HepG2 (cell line): Measurements from ENCODE around the gene ARL3. TPM values are rescaled to one million over a fixed set of nuclear protein-coding genes. Genes with fewer than 3 reads are reported as not detected.

Experiments
- EED ChIP-seq: sonication (generic); formaldehyde crosslinking; IDR thresholded peaks from 2 replicates; pipeline ENCODE4 v1.5.0; 2020; ENCODE audit warnings: mild to moderate bottlenecking, missing genetic modification reagents
- ETV6 ChIP-seq: sonication (generic); formaldehyde crosslinking; conservative IDR thresholded peaks from 2 replicates; pipeline ENCODE4 v1.4.0; 2020; ENCODE audit warnings: missing genetic modification reagents
- FIP1L1 ChIP-seq: fragments of 200-400 bp; formaldehyde crosslinking; IDR thresholded peaks from 2 replicates; pipeline ENCODE4 v1.6.1; 2018; ENCODE audit warnings: low read depth, mild to moderate bottlenecking, low read length, moderate library complexity, borderline replicate concordance; ENCODE audit not compliant: insufficient read depth
- IKZF4 ChIP-seq: sonication (generic); formaldehyde crosslinking; IDR thresholded peaks from 2 replicates; pipeline ENCODE4 v1.5.1; 2020; ENCODE audit warnings: borderline replicate concordance, mild to moderate bottlenecking, low read depth, missing genetic modification reagents; ENCODE audit errors: not compliant biosample characterization
- MED1 ChIP-seq: sonication (generic); formaldehyde crosslinking; IDR thresholded peaks from 2 replicates; pipeline ENCODE4 v1.4.0; 2020; ENCODE audit warnings: missing genetic modification reagents
- SALL1 ChIP-seq: sonication (generic); formaldehyde crosslinking; IDR thresholded peaks from 2 replicates; pipeline ENCODE4 v1.8.0; 2022; ENCODE audit warnings: mild to moderate bottlenecking, missing genetic modification reagents
- SIN3B ChIP-seq: fragments of 150-350 bp; IDR thresholded peaks from 2 replicates; pipeline ENCODE4 v1.6.1; 2014; ENCODE audit warnings: low read length
- ZNF101 ChIP-seq: sonication (generic); formaldehyde crosslinking; IDR thresholded peaks from 2 replicates; pipeline ENCODE4 v1.4.0; 2020; ENCODE audit warnings: mild to moderate bottlenecking, low read depth, missing genetic modification reagents, borderline replicate concordance
- ZNF441 ChIP-seq: sonication (generic); formaldehyde crosslinking; IDR thresholded peaks from 2 replicates; pipeline ENCODE4 v1.7.0; 2021; ENCODE audit warnings: missing genetic modification reagents, borderline replicate concordance
- ZNF446 ChIP-seq: sonication (generic); formaldehyde crosslinking; IDR thresholded peaks from 2 replicates; pipeline ENCODE4 v1.5.0; 2020; ENCODE audit warnings: mild to moderate bottlenecking, missing genetic modification reagents
- ZNF570 ChIP-seq: sonication (generic); formaldehyde crosslinking; IDR thresholded peaks from 2 replicates; pipeline ENCODE4 v1.4.0; 2020; ENCODE audit warnings: mild to moderate bottlenecking, missing genetic modification reagents, borderline replicate concordance
- ZNF614 ChIP-seq: IDR thresholded peaks from 2 replicates; pipeline ENCODE4 v1.6.1; 2018; ENCODE audit warnings: missing biosample characterization, missing genetic modification reagents, inconsistent platforms, borderline replicate concordance
- ZNF788 ChIP-seq: sonication (generic); formaldehyde crosslinking; IDR thresholded peaks from 2 replicates; pipeline ENCODE4 v1.5.0; 2020; ENCODE audit warnings: mild to moderate bottlenecking, missing genetic modification reagents, borderline replicate concordance
- ZSCAN30 ChIP-seq: sonication (generic); formaldehyde crosslinking; IDR thresholded peaks from 2 replicates; pipeline ENCODE4 v1.5.0; 2020; ENCODE audit warnings: mild to moderate bottlenecking, missing genetic modification reagents
- polyA plus RNA-seq, 8 experiments: library from polyadenylated mRNA; depleted of rRNA in 3 of 8; stranded (reverse) in 7 of 8; unstranded in 1 of 8; fragments of >200 nt; fragmentation: Illumina TruSeq in 4 of 8; extraction: Trizol in 4 of 8; gene quantifications; 2 replicates each; pipeline versions ENCODE4 v1.2.1 to v1.2.3, GENCODE V29; 2011 to 2016; ENCODE audit warnings: low read depth in 4 of 8, missing spikeins in 1 of 8, mixed read lengths in 1 of 8; ENCODE audit not compliant: insufficient read depth in 1 of 8
- total RNA-seq, 5 experiments: library from RNA; depleted of rRNA; stranded (reverse); fragments of >200 nt; fragmentation: Illumina TruSeq; extraction: Trizol; gene quantifications; 2 replicates each; pipeline ENCODE4 v1.2.3, GENCODE V29; 2016; ENCODE audit warnings: low read depth in 1 of 5
- TF ChIP-seq, protein P1 (sequence below): sonication (generic); formaldehyde crosslinking; IDR thresholded peaks from 2 replicates; pipeline ENCODE4 v1.5.1; 2020; ENCODE audit warnings: mild to moderate bottlenecking, missing genetic modification reagents
- TF ChIP-seq, protein P2 (sequence below): sonication (generic); formaldehyde crosslinking; IDR thresholded peaks from 2 replicates; pipeline ENCODE4 v1.4.0; 2020; ENCODE audit warnings: missing genetic modification reagents
- TF ChIP-seq, protein P3 (sequence below): sonication (generic); formaldehyde crosslinking; IDR thresholded peaks from 2 replicates; pipeline ENCODE4 v1.8.0; 2022; ENCODE audit warnings: missing genetic modification reagents, mild to moderate bottlenecking, moderate library complexity, borderline replicate concordance
- TF ChIP-seq, protein P4 (sequence below): sonication (generic); formaldehyde crosslinking; IDR thresholded peaks from 2 replicates; pipeline ENCODE4 v1.4.0; 2020; ENCODE audit warnings: mild to moderate bottlenecking, missing genetic modification reagents
- TF ChIP-seq, protein P5 (sequence below): sonication (generic); formaldehyde crosslinking; IDR thresholded peaks from 2 replicates; pipeline ENCODE4 v1.5.0; 2020; ENCODE audit warnings: mild to moderate bottlenecking, missing genetic modification reagents

ARL3 gene
- total and polyA plus RNA-seq, 2 of the 13 experiments (the other 11 are each of a cell fraction or from before 2014, with no cell fraction given), result 5.2 to 6.6 TPM

DNA sequence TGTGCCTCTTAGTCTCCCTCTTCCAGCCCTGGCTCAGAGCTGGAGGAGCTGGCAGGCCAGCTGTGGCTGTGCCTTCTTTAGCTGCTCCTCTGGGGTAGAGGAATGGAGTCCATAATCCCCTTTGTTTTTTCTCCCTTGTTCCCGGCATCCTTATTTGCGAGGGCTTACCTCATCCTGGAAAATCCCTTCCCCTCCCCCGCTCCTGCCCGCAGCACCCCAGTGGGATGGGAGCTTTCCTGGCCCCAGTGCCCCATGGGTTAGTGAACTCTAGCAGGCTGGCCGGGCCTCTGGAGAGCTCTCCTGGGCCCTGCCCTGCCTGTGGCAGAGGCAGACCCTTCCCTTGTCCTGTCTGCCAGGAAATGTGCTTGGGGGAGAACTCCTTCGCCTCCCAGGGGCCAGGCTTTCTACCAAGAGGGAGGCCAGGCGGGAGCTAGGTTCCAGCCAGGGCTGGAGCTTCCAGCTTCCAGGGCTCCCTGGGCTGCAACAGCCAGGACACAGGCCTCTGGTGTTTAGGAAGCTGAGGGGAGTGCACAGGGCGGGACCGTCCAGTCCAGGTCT is 86.4 kb downstream of the ARL3 start (continued):
- TF ChIP-seq, protein P1, sequence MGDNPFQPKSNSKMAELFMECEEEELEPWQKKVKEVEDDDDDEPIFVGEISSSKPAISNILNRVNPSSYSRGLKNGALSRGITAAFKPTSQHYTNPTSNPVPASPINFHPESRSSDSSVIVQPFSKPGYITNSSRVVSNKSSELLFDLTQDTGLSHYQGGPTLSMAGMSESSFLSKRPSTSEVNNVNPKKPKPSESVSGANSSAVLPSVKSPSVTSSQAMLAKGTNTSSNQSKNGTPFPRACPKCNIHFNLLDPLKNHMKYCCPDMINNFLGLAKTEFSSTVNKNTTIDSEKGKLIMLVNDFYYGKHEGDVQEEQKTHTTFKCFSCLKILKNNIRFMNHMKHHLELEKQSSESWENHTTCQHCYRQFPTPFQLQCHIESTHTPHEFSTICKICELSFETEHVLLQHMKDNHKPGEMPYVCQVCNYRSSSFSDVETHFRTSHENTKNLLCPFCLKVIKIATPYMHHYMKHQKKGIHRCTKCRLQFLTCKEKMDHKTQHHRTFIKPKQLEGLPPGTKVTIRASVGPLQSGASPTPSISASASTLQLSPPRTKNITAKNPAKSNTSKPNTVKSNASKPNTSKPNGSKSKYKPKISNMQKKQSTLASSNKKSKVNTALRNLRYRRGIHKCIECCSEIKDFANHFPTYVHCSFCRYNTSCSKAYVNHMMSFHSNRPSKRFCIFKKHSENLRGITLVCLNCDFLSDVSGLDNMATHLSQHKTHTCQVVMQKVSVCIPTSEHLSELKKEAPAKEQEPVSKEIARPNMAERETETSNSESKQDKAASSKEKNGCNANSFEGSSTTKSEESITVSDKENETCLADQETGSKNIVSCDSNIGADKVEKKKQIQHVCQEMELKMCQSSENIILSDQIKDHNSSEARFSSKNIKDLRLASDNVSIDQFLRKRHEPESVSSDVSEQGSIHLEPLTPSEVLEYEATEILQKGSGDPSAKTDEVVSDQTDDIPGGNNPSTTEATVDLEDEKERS (CRISPR knock-in tag), result no peak
- TF ChIP-seq ZNF788 (CRISPR knock-in tag), result 0 out of 2 replicates have a peak, but pooled peaks have one; percentile 28
- no peak for TF ChIP-seq ZNF570
- no peak for TF ChIP-seq ZSCAN30 (CRISPR knock-in tag)
- TF ChIP-seq SALL1, result no peak
- no peak for TF ChIP-seq ZNF441 (CRISPR knock-in tag)
- TF ChIP-seq, protein P2, sequence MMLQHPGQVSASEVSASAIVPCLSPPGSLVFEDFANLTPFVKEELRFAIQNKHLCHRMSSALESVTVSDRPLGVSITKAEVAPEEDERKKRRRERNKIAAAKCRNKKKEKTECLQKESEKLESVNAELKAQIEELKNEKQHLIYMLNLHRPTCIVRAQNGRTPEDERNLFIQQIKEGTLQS (CRISPR knock-in tag), result peak; percentile 73
- no peak for TF ChIP-seq ETV6 (CRISPR knock-in tag)
- no peak for TF ChIP-seq SIN3B
- TF ChIP-seq IKZF4 (CRISPR knock-in tag), result no peak
- TF ChIP-seq ZNF446 (CRISPR knock-in tag), result no peak
- TF ChIP-seq, protein P3, sequence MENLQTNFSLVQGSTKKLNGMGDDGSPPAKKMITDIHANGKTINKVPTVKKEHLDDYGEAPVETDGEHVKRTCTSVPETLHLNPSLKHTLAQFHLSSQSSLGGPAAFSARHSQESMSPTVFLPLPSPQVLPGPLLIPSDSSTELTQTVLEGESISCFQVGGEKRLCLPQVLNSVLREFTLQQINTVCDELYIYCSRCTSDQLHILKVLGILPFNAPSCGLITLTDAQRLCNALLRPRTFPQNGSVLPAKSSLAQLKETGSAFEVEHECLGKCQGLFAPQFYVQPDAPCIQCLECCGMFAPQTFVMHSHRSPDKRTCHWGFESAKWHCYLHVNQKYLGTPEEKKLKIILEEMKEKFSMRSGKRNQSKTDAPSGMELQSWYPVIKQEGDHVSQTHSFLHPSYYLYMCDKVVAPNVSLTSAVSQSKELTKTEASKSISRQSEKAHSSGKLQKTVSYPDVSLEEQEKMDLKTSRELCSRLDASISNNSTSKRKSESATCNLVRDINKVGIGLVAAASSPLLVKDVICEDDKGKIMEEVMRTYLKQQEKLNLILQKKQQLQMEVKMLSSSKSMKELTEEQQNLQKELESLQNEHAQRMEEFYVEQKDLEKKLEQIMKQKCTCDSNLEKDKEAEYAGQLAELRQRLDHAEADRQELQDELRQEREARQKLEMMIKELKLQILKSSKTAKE, result no peak
- no peak for TF ChIP-seq ZNF614
- TF ChIP-seq, protein P4, sequence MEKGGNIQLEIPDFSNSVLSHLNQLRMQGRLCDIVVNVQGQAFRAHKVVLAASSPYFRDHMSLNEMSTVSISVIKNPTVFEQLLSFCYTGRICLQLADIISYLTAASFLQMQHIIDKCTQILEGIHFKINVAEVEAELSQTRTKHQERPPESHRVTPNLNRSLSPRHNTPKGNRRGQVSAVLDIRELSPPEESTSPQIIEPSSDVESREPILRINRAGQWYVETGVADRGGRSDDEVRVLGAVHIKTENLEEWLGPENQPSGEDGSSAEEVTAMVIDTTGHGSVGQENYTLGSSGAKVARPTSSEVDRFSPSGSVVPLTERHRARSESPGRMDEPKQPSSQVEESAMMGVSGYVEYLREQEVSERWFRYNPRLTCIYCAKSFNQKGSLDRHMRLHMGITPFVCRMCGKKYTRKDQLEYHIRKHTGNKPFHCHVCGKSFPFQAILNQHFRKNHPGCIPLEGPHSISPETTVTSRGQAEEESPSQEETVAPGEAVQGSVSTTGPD (CRISPR knock-in tag), result 0 out of 2 replicates have a peak, but pooled peaks have one; percentile 11
- no peak for TF ChIP-seq EED
- no peak for TF ChIP-seq FIP1L1
- TF ChIP-seq, protein P5, sequence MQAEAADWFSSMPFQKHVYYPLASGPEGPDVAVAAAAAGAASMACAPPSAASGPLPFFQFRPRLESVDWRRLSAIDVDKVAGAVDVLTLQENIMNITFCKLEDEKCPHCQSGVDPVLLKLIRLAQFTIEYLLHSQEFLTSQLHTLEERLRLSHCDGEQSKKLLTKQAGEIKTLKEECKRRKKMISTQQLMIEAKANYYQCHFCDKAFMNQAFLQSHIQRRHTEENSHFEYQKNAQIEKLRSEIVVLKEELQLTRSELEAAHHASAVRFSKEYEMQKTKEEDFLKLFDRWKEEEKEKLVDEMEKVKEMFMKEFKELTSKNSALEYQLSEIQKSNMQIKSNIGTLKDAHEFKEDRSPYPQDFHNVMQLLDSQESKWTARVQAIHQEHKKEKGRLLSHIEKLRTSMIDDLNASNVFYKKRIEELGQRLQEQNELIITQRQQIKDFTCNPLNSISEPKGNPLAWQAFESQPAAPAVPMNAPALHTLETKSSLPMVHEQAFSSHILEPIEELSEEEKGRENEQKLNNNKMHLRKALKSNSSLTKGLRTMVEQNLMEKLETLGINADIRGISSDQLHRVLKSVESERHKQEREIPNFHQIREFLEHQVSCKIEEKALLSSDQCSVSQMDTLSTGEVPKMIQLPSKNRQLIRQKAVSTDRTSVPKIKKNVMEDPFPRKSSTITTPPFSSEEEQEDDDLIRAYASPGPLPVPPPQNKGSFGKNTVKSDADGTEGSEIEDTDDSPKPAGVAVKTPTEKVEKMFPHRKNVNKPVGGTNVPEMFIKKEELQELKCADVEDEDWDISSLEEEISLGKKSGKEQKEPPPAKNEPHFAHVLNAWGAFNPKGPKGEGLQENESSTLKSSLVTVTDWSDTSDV (CRISPR knock-in tag), result no peak
- 0 out of 2 replicates have a peak, but pooled peaks have one; percentile 20 for TF ChIP-seq MED1 (CRISPR knock-in tag)
- TF ChIP-seq ZNF101 (CRISPR knock-in tag), result no peak
